ENCODE results near the gene DMXL1. TPM values are rescaled to one million over a fixed set of nuclear protein-coding genes. Genes with fewer than 3 reads are reported as not detected.
"Not testable (repeated sequence)": the region's sequence is repeated elsewhere in the genome, so short reads cannot be mapped to it uniquely, and the experiment has no call there.

Gene DMXL1
- polyA plus RNA-seq, 1 donor from 2014 or later: 41.0 TPM

GRCh38 chr5:119238265-119239118, 167.6 kb downstream of the DMXL1 start:
- no peak overlapping the region for H3K4me3 Mint-ChIP-seq
- H3K27me3 Mint-ChIP-seq: no peaks in the 10 kb centered on the region
- no peak overlapping the region for H3K27ac Mint-ChIP-seq
- H3K9me3 Mint-ChIP-seq: no peaks in the 10 kb centered on the region
- peaks cover 3% of the 10 kb centered on the region for H3K36me3 Mint-ChIP-seq
- peaks cover 0 to 7% (median 2%) of the 10 kb centered on the region in 3 donors for H3K4me1 Mint-ChIP-seq

GRCh38 chr5:119239119-119239417, 168.2 kb downstream of the DMXL1 start:
- Mint-ChIP-seq H3K36me3 (peaks cover 3% of the 10 kb centered on the region), H3K27ac (no peak overlapping the region), H3K4me3 (no peak overlapping the region), H3K27me3 (no peaks in the 10 kb centered on the region), H3K4me1 (peaks cover 0 to 7% (median 2%) of the 10 kb centered on the region in 3 donors), H3K9me3 (no peaks in the 10 kb centered on the region)

GRCh38 chr5:119239826-119240225, 168.9 kb downstream of the DMXL1 start:
- H3K4me1 Mint-ChIP-seq, H3K4me3 Mint-ChIP-seq, H3K36me3 Mint-ChIP-seq, H3K9me3 Mint-ChIP-seq, H3K27me3 Mint-ChIP-seq, H3K27ac Mint-ChIP-seq: not testable (repeated sequence)

- no peaks in the 10 kb centered on the region for H3K9me3 Mint-ChIP-seq
- H3K27ac Mint-ChIP-seq: no peak overlapping the region
- no peaks in the 10 kb centered on the region for H3K4me1 Mint-ChIP-seq
- H3K4me3 Mint-ChIP-seq: no peak overlapping the region
- no peaks in the 10 kb centered on the region for H3K27me3 Mint-ChIP-seq
- peaks cover 7% of the 10 kb centered on the region for H3K36me3 Mint-ChIP-seq
Measured at GRCh38 chr5:119243888-119244287, 173.0 kb downstream of the DMXL1 start.

GRCh38 chr5:119250946-119251901, 180.3 kb downstream of the DMXL1 start:
- Mint-ChIP-seq H3K27me3 (no peaks in the 10 kb centered on the region), H3K4me3 (no peak overlapping the region), H3K27ac (peak overlapping the region in 2 of 3 donors; percentile 9 to 73), H3K36me3 (peaks cover 15% of the 10 kb centered on the region), H3K9me3 (peaks cover 0 to 17% (median 7%) of the 10 kb centered on the region in 3 donors), H3K4me1 (peaks cover 0 to 6% (median 2%) of the 10 kb centered on the region in 3 donors)

- Mint-ChIP-seq H3K4me3 (peak overlapping the region in 1 of 4 donors; percentile 70), H3K36me3 (peaks cover 10% of the 10 kb centered on the region), H3K27ac (peak overlapping the region in 1 of 3 donors; percentile 10), H3K4me1 (peaks cover 0 to 5% (median 2%) of the 10 kb centered on the region in 3 donors), H3K9me3 (peaks cover 3 to 21% (median 13%) of the 10 kb centered on the region in 3 donors), H3K27me3 (no peaks in the 10 kb centered on the region)
Measured at GRCh38 chr5:119255571-119256356, 184.9 kb downstream of the DMXL1 start.

GRCh38 chr5:119257613-119258012, 186.7 kb downstream of the DMXL1 start:
- Mint-ChIP-seq H3K27ac (no peak overlapping the region), H3K4me3 (no peak overlapping the region), H3K27me3 (no peaks in the 10 kb centered on the region), H3K4me1 (peaks cover 0 to 5% (median under 1%) of the 10 kb centered on the region in 3 donors), H3K9me3 (peaks cover 3 to 21% (median 13%) of the 10 kb centered on the region in 3 donors), H3K36me3 (peaks cover 7% of the 10 kb centered on the region)

- Mint-ChIP-seq H3K27ac (no peak overlapping the region), H3K27me3 (no peaks in the 10 kb centered on the region), H3K4me1 (peaks cover 9 to 14% (median 12%) of the 10 kb centered on the region in 3 donors), H3K36me3 (peaks cover 5% of the 10 kb centered on the region), H3K4me3 (peak overlapping the region in 1 of 4 donors; percentile 2), H3K9me3 (peaks cover 4 to 7% (median 6%) of the 10 kb centered on the region in 3 donors)
Measured at GRCh38 chr5:119263639-119264038, 192.8 kb downstream of the DMXL1 start.

- Mint-ChIP-seq H3K4me1 (peaks cover 9 to 14% (median 12%) of the 10 kb centered on the region in 3 donors), H3K36me3 (peaks cover 5% of the 10 kb centered on the region), H3K27me3 (no peaks in the 10 kb centered on the region), H3K4me3 (peak overlapping the region in 1 of 4 donors; percentile 2), H3K27ac (no peak overlapping the region), H3K9me3 (peaks cover 4 to 7% (median 6%) of the 10 kb centered on the region in 3 donors)
Measured at GRCh38 chr5:119264186-119264585, 193.3 kb downstream of the DMXL1 start.

- Mint-ChIP-seq H3K9me3 (peaks cover 3 to 4% (median 3%) of the 10 kb centered on the region in 3 donors), H3K4me1 (peaks cover 36 to 44% (median 36%) of the 10 kb centered on the region in 3 donors), H3K27me3 (peaks cover 1% of the 10 kb centered on the region), H3K27ac (peak overlapping the region; percentile 89 to 95 (median 95)), H3K36me3 (peaks cover 6% of the 10 kb centered on the region), H3K4me3 (peak overlapping the region; percentile 93 to 99 (median 98))
Measured at GRCh38 chr5:119267958-119268386, 197.1 kb downstream of the DMXL1 start.

- H3K27ac Mint-ChIP-seq: peak overlapping the region; percentile 89 to 95 (median 95)
- H3K4me1 Mint-ChIP-seq: peaks cover 42 to 50% (median 42%) of the 10 kb centered on the region in 3 donors
- peak overlapping the region; percentile 93 to 99 (median 98) for H3K4me3 Mint-ChIP-seq
- H3K36me3 Mint-ChIP-seq: peaks cover 2% of the 10 kb centered on the region
- H3K27me3 Mint-ChIP-seq: peaks cover 1% of the 10 kb centered on the region
- no peaks in the 10 kb centered on the region for H3K9me3 Mint-ChIP-seq
Measured at GRCh38 chr5:119268387-119269060, 197.6 kb downstream of the DMXL1 start.

GRCh38 chr5:119269061-119269944, 198.4 kb downstream of the DMXL1 start:
- Mint-ChIP-seq H3K4me3 (peak overlapping the region; percentile 93 to 99 (median 98)), H3K27me3 (peaks cover 1% of the 10 kb centered on the region), H3K27ac (peak overlapping the region; percentile 89 to 95 (median 95)), H3K9me3 (no peaks in the 10 kb centered on the region), H3K36me3 (peaks cover 2% of the 10 kb centered on the region), H3K4me1 (peaks cover 47 to 57% (median 48%) of the 10 kb centered on the region in 3 donors)

GRCh38 chr5:119270121-119270565, 199.3 kb downstream of the DMXL1 start:
- H3K9me3 Mint-ChIP-seq: no peaks in the 10 kb centered on the region
- peak overlapping the region; percentile 93 to 99 (median 98) for H3K4me3 Mint-ChIP-seq
- H3K27ac Mint-ChIP-seq: peak overlapping the region; percentile 69 to 95 (median 89)
- H3K36me3 Mint-ChIP-seq: peaks cover 2% of the 10 kb centered on the region
- peaks cover 51 to 66% (median 54%) of the 10 kb centered on the region in 3 donors for H3K4me1 Mint-ChIP-seq
- H3K27me3 Mint-ChIP-seq: peaks cover 1% of the 10 kb centered on the region
